ENCODE results near the gene GTF2H1. TPM values are rescaled to one million over a fixed set of nuclear protein-coding genes. Genes with fewer than 3 reads are reported as not detected.

The GTF2H1 gene
- total and polyA plus RNA-seq, 9 of the 15 experiments (the other 6 are each of a cell fraction or from before 2014, with no cell fraction given): 56.9 to 126 (median 92.1) TPM

- TF ChIP-seq, protein P1, sequence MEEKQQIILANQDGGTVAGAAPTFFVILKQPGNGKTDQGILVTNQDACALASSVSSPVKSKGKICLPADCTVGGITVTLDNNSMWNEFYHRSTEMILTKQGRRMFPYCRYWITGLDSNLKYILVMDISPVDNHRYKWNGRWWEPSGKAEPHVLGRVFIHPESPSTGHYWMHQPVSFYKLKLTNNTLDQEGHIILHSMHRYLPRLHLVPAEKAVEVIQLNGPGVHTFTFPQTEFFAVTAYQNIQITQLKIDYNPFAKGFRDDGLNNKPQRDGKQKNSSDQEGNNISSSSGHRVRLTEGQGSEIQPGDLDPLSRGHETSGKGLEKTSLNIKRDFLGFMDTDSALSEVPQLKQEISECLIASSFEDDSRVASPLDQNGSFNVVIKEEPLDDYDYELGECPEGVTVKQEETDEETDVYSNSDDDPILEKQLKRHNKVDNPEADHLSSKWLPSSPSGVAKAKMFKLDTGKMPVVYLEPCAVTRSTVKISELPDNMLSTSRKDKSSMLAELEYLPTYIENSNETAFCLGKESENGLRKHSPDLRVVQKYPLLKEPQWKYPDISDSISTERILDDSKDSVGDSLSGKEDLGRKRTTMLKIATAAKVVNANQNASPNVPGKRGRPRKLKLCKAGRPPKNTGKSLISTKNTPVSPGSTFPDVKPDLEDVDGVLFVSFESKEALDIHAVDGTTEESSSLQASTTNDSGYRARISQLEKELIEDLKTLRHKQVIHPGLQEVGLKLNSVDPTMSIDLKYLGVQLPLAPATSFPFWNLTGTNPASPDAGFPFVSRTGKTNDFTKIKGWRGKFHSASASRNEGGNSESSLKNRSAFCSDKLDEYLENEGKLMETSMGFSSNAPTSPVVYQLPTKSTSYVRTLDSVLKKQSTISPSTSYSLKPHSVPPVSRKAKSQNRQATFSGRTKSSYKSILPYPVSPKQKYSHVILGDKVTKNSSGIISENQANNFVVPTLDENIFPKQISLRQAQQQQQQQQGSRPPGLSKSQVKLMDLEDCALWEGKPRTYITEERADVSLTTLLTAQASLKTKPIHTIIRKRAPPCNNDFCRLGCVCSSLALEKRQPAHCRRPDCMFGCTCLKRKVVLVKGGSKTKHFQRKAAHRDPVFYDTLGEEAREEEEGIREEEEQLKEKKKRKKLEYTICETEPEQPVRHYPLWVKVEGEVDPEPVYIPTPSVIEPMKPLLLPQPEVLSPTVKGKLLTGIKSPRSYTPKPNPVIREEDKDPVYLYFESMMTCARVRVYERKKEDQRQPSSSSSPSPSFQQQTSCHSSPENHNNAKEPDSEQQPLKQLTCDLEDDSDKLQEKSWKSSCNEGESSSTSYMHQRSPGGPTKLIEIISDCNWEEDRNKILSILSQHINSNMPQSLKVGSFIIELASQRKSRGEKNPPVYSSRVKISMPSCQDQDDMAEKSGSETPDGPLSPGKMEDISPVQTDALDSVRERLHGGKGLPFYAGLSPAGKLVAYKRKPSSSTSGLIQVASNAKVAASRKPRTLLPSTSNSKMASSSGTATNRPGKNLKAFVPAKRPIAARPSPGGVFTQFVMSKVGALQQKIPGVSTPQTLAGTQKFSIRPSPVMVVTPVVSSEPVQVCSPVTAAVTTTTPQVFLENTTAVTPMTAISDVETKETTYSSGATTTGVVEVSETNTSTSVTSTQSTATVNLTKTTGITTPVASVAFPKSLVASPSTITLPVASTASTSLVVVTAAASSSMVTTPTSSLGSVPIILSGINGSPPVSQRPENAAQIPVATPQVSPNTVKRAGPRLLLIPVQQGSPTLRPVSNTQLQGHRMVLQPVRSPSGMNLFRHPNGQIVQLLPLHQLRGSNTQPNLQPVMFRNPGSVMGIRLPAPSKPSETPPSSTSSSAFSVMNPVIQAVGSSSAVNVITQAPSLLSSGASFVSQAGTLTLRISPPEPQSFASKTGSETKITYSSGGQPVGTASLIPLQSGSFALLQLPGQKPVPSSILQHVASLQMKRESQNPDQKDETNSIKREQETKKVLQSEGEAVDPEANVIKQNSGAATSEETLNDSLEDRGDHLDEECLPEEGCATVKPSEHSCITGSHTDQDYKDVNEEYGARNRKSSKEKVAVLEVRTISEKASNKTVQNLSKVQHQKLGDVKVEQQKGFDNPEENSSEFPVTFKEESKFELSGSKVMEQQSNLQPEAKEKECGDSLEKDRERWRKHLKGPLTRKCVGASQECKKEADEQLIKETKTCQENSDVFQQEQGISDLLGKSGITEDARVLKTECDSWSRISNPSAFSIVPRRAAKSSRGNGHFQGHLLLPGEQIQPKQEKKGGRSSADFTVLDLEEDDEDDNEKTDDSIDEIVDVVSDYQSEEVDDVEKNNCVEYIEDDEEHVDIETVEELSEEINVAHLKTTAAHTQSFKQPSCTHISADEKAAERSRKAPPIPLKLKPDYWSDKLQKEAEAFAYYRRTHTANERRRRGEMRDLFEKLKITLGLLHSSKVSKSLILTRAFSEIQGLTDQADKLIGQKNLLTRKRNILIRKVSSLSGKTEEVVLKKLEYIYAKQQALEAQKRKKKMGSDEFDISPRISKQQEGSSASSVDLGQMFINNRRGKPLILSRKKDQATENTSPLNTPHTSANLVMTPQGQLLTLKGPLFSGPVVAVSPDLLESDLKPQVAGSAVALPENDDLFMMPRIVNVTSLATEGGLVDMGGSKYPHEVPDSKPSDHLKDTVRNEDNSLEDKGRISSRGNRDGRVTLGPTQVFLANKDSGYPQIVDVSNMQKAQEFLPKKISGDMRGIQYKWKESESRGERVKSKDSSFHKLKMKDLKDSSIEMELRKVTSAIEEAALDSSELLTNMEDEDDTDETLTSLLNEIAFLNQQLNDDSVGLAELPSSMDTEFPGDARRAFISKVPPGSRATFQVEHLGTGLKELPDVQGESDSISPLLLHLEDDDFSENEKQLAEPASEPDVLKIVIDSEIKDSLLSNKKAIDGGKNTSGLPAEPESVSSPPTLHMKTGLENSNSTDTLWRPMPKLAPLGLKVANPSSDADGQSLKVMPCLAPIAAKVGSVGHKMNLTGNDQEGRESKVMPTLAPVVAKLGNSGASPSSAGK (IDR thresholded peaks at IDR 0.05): peak; percentile 97
- TF ChIP-seq ZNF431 (CRISPR knock-in tag; IDR thresholded peaks at IDR 0.05) (peak; percentile 83), CHD1 (IDR thresholded peaks at IDR 0.05; ENCODE audit: low read length) (no peak), ATF2 (CRISPR knock-in tag; IDR thresholded peaks at IDR 0.05) (no peak; the same call in 1 of the 2 replicates), ZZZ3 (IDR thresholded peaks at IDR 0.05) (no peak), L3MBTL2 (IDR thresholded peaks at IDR 0.05) (peak; percentile 98), ZSCAN32 (CRISPR knock-in tag; IDR thresholded peaks at IDR 0.05) (no peak), SLC30A9 (CRISPR knock-in tag; IDR thresholded peaks at IDR 0.05) (no peak), KDM2B (CRISPR knock-in tag; IDR thresholded peaks at IDR 0.05) (0 out of 2 replicates have a peak, but pooled peaks have one; percentile 16), NELFE (IDR thresholded peaks at IDR 0.05; ENCODE audit: insufficient read depth, insufficient read length) (no peak), EZH2 (IDR thresholded peaks at IDR 0.05; ENCODE audit: borderline replicate concordance, low read depth, low read length) (no peak), ESRRB (CRISPR knock-in tag; IDR thresholded peaks at IDR 0.05; ENCODE audit: borderline replicate concordance) (no peak)
- TF ChIP-seq, protein P2, sequence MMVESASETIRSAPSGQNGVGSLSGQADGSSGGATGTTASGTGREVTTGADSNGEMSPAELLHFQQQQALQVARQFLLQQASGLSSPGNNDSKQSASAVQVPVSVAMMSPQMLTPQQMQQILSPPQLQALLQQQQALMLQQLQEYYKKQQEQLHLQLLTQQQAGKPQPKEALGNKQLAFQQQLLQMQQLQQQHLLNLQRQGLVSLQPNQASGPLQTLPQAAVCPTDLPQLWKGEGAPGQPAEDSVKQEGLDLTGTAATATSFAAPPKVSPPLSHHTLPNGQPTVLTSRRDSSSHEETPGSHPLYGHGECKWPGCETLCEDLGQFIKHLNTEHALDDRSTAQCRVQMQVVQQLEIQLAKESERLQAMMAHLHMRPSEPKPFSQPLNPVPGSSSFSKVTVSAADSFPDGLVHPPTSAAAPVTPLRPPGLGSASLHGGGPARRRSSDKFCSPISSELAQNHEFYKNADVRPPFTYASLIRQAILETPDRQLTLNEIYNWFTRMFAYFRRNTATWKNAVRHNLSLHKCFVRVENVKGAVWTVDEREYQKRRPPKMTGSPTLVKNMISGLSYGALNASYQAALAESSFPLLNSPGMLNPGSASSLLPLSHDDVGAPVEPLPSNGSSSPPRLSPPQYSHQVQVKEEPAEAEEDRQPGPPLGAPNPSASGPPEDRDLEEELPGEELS (CRISPR knock-in tag; IDR thresholded peaks at IDR 0.05; ENCODE audit: borderline replicate concordance): peak; percentile 63; the same call in 1 of the 2 replicates
These were observed at the start of gene GTF2H1, which contains the start of gene HPS5 (continued) for GRCh38 chr11:18321969-18322711.

All from K562 (cell line).